Smooth muscle cell (in vitro differentiated cells): ENCODE measurements around the gene MCM7. TPM values are rescaled to one million over a fixed set of nuclear protein-coding genes. Genes with fewer than 3 reads are reported as not detected.

ENCODE experiments used
- DNase-seq: peaks from one replicate; lab custom pipeline; 2025; ENCODE audit not compliant: unreplicated experiment; lab: John Stamatoyannopoulos, UW
- H2AFZ ChIP-seq: fragments of 200-600 bp; sonication (generic); 2 replicates; pipeline ENCODE4 v1.6.0; 2016; ENCODE audit warnings: antibody characterized with exemption, low read depth, mild to moderate bottlenecking
- H3F3A ChIP-seq: fragments of 200-600 bp; sonication (generic); 2 replicates; pipeline ENCODE4 v1.6.0; 2017; ENCODE audit warnings: antibody characterized with exemption, low read depth
- H3K27ac ChIP-seq: fragments of 200-600 bp; sonication (generic); 2 replicates; pipeline ENCODE4 v1.5.1; 2016; ENCODE audit warnings: low read depth, mild to moderate bottlenecking
- H3K27me3 ChIP-seq: fragments of 200-600 bp; sonication (generic); 2 replicates; pipeline ENCODE4 v1.6.1; 2016; ENCODE audit warnings: low read depth, mild to moderate bottlenecking
- H3K36me3 ChIP-seq: fragments of 200-600 bp; sonication (generic); 2 replicates; pipeline ENCODE4 v1.5.1; 2016; ENCODE audit warnings: low read depth
- H3K4me1 ChIP-seq: fragments of 200-600 bp; sonication (generic); 2 replicates; pipeline ENCODE4 v1.5.1; 2016; ENCODE audit warnings: low read depth
- H3K4me2 ChIP-seq: fragments of 200-600 bp; sonication (generic); 2 replicates; pipeline ENCODE4 v1.6.0; 2016; ENCODE audit warnings: mild to moderate bottlenecking
- H3K4me3 ChIP-seq: fragments of 200-600 bp; sonication (generic); 2 replicates; pipeline ENCODE4 v1.5.1; 2016; ENCODE audit warnings: mild to moderate bottlenecking
- H3K79me2 ChIP-seq: fragments of 200-600 bp; sonication (generic); 2 replicates; pipeline ENCODE4 v1.6.0; 2016; ENCODE audit warnings: low read depth, mild to moderate bottlenecking
- H3K9ac ChIP-seq: fragments of 200-600 bp; sonication (generic); 2 replicates; pipeline ENCODE4 v1.6.0; 2016; ENCODE audit warnings: low read depth
- H3K9me3 ChIP-seq: fragments of 200-600 bp; sonication (generic); replicated peaks from 2 replicates; pipeline ENCODE4 v1.5.1; 2016; ENCODE audit warnings: low read depth
- H4K20me1 ChIP-seq: fragments of 200-600 bp; sonication (generic); 2 replicates; pipeline ENCODE4 v1.6.0; 2016; ENCODE audit warnings: low read depth
- WGBS: methylation state at CpG from one replicate; pipeline ENCODE4 v1.1.7; 2016; ENCODE audit warnings: low lambda C conversion rate; 5-methylcytosine and 5-hydroxymethylcytosine counted together
- polyA plus RNA-seq: library from polyadenylated mRNA; unstranded; fragments of >200 nt; fragmentation: Nextera tagmentation; extraction: Ambion mirVana; gene quantifications from 2 replicates; pipeline ENCODE4 v1.2.1, GENCODE V29; 2016
- total RNA-seq: library from RNA; depleted of rRNA; stranded (reverse); fragments of >200 nt; gene quantifications from 2 replicates; pipeline ENCODE4 v1.2.3, GENCODE V29; 2014
- TF ChIP-seq, protein P1 (sequence below): fragments of 200-600 bp; sonication (generic); IDR thresholded peaks from 2 replicates; pipeline ENCODE4 v1.5.1; 2017; ENCODE audit warnings: borderline replicate concordance, mild to moderate bottlenecking, antibody characterized with exemption; ENCODE audit not compliant: insufficient read depth, poor library complexity, severe bottlenecking

Gene MCM7
- total RNA-seq, result 36.4 and 47.6 TPM in 2 replicates
- polyA plus RNA-seq, result 56.9 and 59.7 TPM in 2 replicates

GRCh38 chr7:100101016-100101862 lies at the start of gene MCM7, which contains the start of gene AP4M1:
MCM7 (minus strand) TSS chr7:100101397; CDS start chr7:100101294, 103 bp downstream.
AP4M1 (plus strand) TSS chr7:100101643; CDS start chr7:100101715, 72 bp downstream.
- H2AFZ ChIP-seq, result peak within 1 kb of the TSS; percentile 54
- TF ChIP-seq, protein P1, sequence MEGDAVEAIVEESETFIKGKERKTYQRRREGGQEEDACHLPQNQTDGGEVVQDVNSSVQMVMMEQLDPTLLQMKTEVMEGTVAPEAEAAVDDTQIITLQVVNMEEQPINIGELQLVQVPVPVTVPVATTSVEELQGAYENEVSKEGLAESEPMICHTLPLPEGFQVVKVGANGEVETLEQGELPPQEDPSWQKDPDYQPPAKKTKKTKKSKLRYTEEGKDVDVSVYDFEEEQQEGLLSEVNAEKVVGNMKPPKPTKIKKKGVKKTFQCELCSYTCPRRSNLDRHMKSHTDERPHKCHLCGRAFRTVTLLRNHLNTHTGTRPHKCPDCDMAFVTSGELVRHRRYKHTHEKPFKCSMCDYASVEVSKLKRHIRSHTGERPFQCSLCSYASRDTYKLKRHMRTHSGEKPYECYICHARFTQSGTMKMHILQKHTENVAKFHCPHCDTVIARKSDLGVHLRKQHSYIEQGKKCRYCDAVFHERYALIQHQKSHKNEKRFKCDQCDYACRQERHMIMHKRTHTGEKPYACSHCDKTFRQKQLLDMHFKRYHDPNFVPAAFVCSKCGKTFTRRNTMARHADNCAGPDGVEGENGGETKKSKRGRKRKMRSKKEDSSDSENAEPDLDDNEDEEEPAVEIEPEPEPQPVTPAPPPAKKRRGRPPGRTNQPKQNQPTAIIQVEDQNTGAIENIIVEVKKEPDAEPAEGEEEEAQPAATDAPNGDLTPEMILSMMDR, result no peak
- H3K79me2 ChIP-seq, result peaks cover 25% of the 10 kb centered on the region

DNA sequence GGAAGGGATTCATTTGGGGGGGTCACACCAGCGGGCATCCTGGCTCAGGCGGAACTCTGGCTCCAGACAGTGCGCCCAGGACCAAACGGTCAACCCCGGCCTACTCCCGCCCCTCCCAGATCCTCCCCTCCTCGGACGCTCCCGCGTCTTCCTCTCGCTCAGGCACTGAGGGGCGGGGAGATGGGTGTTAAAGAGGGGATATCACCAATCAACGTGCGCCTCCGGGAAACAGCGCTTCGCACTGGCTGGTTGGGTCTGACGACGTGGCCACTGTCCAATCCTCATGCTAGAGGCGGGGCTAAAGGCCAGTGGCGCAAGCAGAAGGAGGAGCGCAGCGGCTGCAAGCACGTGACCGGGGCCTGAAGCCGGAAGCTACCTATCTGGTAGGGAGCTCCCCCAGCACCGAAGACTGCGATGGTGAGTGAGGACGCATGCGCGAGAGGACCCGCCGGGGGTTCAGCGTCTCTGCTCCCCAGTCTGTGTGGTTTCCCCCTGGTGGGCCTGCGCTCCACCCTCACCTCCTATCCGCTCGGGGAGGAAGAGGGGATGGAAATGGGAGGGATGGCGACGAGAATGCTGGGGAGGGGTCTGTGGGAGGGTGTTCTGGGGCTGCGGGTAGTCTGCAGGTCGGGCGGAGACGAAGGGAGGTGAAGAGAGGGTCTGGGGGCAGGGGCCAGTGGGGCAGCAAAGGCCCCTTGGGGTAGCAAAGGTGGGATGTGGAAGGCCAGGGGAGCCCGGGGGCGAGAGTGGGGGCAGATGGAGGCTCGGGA lies 47.5 kb upstream of the MCM7 start, which contains the start of gene LAMTOR4:
TSS of gene LAMTOR4 (plus strand) at position 360 of the 770 bp plus-strand sequence. CDS start at position 415, 55 bp downstream.
- H3K36me3 ChIP-seq, result no peaks in the 10 kb centered on the region
- H3K9me3 ChIP-seq, result no peaks in the 10 kb centered on the region
- H3K79me2 ChIP-seq, result peaks cover 16% of the 10 kb centered on the region
- peaks cover 7% of the 10 kb centered on the region for H3K4me1 ChIP-seq
- peak; percentile 80 for DNase-seq
- TF ChIP-seq, protein P1, result no peak
- peak within 1 kb of the TSS; percentile 91 for H2AFZ ChIP-seq
- H3F3A ChIP-seq, result no peaks in the 10 kb centered on the region
- H3K4me3 ChIP-seq, result peak within 1 kb of the TSS; percentile 89
- peak within 1 kb of the TSS; percentile 9 for H3K27ac ChIP-seq
- peak within 1 kb of the TSS; percentile 91 for H3K4me2 ChIP-seq
- H3K9ac ChIP-seq, result peak within 1 kb of the TSS; percentile 77
- no peaks in the 10 kb centered on the region for H4K20me1 ChIP-seq
- 2% methylated on average over 40 of the region's 46 CpGs for WGBS
- no peaks in the 10 kb centered on the region for H3K27me3 ChIP-seq

More at GRCh38 chr7:100101016-100101862, at the start of gene MCM7, which contains the start of gene AP4M1:
- under 1% methylated on average over 73 of the region's 80 CpGs for WGBS
- DNase-seq, result peak; percentile 88
- H3K9me3 ChIP-seq, result no peaks in the 10 kb centered on the region
- peak within 1 kb of the TSS; percentile 100 for H3K4me2 ChIP-seq
- peaks cover 11% of the 10 kb centered on the region for H3F3A ChIP-seq
- H3K4me3 ChIP-seq, result peak within 1 kb of the TSS; percentile 93
- peaks cover 15% of the 10 kb centered on the region for H3K4me1 ChIP-seq
- peaks cover 14% of the 10 kb centered on the region for H4K20me1 ChIP-seq
- peak within 1 kb of the TSS; percentile 99 for H3K27ac ChIP-seq
- H3K36me3 ChIP-seq, result peaks cover 19% of the 10 kb centered on the region
- peak within 1 kb of the TSS; percentile 97 for H3K9ac ChIP-seq
- no peaks in the 10 kb centered on the region for H3K27me3 ChIP-seq

GRCh38 chr7:100148225-100148558 lies 47.0 kb upstream of the MCM7 start:
- TF ChIP-seq, protein P1, result no peak

More at GRCh38 chr7:100148225-100148558, 47.0 kb upstream of the MCM7 start:
- H3K4me2 ChIP-seq, result peak overlapping the region; percentile 85
- WGBS, result 61% methylated on average over 14 of the region's 14 CpGs
- no peaks in the 10 kb centered on the region for H3K36me3 ChIP-seq
- H3K9ac ChIP-seq, result no peak overlapping the region
- H3K4me3 ChIP-seq, result peak overlapping the region; percentile 89
- H3K27me3 ChIP-seq, result no peaks in the 10 kb centered on the region
- H3K79me2 ChIP-seq, result peaks cover 16% of the 10 kb centered on the region
- H3F3A ChIP-seq, result no peaks in the 10 kb centered on the region
- H3K27ac ChIP-seq, result peak overlapping the region; percentile 9
- H4K20me1 ChIP-seq, result no peaks in the 10 kb centered on the region
- no peak for DNase-seq
- no peaks in the 10 kb centered on the region for H3K9me3 ChIP-seq
- peak overlapping the region; percentile 87 for H2AFZ ChIP-seq
- H3K4me1 ChIP-seq, result peaks cover 7% of the 10 kb centered on the region
